Activated CD4-positive, alpha-beta T cell treated with anti-CD3 and anti-CD28 coated beads, Interleukin-2, Interleukin-6, amounts not matched to agents 100 ng/mL and 50 ng/mL, durations not matched to agents 16 hours and 8 hours (primary cell): Measurements from ENCODE around the gene INPP4A.
A peak's percentile ranks its signal among the peaks of the same experiment; 100 is the strongest.

Experiments used
- DNase-seq: peaks from one replicate; pipeline ENCODE4 v3.0.0-alpha.2; 2020

INPP4A gene

DNA sequence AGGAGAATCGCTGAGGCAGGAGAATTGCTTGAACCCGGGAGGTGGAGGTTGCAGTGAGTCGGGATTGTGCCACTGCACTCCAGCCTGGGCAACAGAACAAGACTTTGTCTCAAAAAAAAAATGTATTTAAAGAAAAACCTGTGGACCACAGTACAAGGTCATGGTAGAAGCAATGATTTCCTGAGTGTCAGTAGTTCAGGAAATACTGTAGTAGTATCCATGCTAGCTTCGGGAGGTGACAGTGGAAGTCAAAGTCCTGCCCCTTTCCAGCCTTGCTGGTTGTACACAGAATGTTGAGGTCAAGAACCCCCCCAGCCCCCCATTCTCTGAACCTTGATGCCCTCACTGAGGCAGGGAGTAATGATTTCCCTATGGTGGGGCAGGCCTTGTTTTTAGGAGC lies 56.6 kb downstream of the INPP4A start:
- no peak for DNase-seq

DNA sequence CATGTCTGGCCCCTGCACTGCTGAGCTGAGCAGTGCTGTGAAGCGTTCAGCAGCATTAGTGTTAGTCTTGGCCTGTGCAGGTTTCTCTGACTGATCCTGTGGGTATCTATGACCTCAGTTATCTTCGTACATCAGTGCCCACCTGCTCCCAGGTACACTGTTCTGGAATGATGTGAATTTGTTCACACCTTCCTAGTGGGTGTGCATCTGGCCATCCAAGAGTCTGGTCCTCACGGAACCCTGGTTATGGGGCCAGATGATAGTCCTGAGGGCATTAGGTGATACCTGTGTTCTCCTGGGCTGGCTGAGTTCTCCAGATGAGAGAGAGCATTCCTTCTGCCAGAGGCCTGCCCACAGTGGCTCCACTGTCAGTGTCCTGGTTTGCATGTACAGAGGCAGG lies 57.2 kb downstream of the INPP4A start:
- no peak for DNase-seq

DNA sequence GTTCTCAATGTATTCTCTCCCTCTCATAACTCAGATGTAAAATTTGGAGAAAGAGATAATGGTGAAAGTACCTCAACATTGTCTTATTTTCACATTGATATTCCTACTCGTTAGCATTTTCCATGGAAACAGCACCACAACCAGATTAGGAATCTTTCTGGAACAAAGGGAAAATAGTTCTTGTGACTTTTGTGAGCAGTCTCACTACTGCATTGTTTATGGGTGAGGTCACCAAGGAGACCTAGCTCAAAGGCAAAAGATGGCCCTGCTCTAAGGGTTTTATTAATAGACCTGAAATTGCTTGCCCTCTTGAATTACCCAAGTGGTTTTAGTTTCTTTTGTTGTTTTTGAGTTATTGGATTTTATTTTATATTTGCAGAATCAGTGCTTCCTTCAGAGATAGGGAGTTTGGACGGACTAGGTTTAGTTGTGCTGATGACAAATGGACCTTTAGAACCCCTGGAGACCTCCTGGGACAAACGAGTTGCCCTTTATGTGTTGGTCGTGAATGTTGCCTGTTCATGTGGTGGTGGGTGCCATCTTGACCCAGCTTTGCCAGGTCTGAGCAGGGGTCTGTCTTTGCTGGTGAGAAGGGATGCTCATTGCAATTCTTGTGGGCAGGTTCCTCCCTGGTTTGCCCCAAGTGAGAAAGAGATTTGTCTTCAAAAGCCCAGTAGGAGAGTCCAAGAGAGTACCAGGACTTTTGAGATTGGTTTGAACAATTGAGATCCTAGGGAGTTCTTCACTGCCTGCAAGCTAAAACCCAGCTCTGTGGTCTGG lies 58.1 kb downstream of the INPP4A start:
- DNase-seq = no peak

DNA sequence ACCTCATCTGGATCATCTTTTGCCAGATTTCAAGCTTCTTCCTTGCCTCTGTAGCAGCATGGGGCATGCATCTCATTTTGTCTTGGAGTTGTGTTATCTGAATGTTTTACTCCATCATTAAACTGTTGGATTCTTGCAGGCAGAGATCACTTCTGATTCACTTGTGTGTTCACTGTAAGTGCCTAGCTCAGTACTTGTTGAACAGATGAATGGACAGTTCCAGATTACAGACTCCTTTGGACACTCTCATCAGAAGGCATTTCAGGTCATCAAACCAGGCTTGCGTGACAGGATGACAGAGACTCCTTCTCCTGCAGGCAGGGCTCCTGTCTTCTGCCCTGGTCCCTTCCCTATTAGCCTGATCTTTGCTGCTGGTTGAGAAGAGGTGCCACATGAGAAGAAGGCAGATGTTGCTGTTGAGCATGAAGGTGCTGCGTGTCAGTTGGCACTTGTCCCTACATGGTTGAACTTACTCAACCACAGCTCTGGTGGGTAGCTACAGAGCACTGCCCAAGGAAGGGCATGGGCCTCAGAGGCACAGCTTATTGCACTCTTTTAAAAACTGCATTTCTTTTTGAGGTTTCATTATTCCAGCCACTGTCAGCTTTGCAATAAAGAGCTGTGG lies 58.9 kb downstream of the INPP4A start:
- DNase-seq = no peak

DNA sequence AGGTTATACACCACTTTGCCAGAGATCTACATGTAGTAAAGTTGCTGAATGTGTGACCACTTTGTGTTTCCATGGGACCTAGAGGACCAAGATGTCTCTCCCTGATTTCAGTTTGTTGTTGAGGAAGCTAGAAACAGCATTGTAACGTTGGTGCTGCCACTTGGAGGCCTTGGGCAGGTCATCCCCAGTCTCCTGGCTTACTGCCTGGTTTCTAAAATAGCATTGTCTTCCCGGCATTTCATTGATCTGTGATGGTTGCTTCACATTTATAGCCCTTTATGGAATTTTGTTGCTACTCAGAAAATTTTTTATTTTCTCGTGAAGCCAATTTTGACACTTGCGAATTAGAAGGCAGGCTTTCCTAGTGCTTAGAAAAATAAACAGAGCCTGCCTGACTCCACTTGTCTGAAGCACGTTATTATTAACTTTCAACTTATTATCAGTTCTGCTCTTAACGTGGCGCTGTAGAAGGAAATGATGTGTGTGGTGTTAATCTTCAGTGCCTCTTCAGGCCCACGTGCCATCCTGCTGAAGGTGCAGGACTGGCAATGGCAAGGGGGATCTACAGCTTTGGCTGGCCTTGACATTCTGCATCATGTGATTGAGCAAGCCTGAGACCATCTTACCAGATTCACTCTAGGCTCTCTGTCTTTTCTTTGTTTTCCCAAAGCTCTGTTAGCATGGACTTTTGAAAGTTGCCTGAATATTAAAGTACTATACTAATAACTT lies 59.9 kb downstream of the INPP4A start:
- DNase-seq = no peak

DNA sequence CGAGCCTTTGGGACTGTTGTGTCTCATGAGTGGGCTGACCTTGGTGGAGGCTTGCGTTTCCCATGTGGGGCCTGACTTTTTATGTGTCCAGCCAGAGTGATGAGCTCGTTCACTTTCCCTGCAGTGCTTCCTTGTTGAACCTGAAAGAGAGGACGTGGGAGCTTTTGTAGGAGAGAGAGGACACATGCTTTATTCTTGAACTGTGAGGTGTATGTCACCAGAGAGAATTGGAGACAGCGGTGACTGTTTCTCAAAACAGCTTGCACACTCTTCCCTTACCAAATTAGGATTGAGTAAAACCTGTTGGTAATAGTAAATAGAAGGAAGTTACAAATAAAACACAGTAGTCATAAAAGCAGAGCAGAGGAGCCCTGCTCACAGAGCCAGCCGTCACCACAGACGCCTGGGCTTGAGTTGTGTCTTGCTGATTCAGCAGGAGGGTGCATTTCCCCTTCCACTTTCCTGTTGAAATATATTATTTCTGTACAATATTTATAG lies 60.7 kb downstream of the INPP4A start:
- no peak for DNase-seq

DNA sequence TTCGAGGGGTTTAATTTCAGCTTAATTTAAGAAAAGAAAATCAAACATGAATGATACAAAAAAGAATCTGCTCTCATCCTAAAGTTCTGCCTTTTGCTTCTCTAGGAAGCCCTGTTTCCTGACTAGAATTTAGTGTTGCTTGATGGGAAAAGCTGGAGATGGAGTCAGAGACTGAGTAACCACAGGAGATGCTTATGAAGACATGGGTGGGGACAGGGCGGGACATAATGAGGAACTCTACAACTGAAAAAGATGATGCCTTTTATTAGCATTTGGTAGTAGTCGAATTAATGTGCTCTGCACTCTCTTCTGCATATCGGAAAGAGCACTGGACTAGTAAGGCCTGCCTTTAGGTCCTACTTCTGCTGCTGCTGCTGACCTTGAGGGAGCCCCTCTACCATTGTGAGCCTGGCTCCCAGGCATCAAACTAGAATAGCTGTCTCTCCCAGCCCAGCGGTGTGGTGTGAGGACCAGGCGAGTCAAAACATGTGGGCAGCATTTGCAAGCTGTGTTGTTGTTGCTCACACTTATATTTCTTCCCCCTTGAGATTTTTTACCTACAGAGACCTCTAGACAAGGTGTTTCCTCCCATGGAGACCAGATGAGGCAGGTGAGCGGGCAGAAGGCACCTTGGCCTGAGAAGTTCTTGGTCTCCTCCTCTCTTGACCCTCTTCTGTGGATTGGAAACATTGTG lies 61.5 kb downstream of the INPP4A start:
- DNase-seq = no peak

DNA sequence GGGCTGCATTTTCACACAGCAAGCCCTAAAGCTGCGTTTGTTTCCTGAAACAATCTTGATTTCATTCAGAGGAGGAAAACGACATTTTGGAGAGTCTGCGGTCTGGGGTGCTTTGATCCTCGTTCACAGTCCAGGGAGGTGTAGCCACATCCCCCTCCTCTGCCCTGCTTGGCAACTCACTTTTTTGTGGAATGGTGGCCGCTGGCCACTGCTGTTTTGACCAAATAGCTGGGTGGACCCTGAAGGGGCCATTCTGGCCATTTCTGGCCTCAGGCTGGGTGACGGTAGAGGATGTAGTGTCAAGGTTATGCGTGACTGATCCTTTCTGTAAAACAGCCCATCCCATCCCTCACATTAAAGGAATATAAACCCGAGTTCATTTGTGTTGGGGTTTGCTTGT lies 62.2 kb downstream of the INPP4A start:
- no peak for DNase-seq

DNA sequence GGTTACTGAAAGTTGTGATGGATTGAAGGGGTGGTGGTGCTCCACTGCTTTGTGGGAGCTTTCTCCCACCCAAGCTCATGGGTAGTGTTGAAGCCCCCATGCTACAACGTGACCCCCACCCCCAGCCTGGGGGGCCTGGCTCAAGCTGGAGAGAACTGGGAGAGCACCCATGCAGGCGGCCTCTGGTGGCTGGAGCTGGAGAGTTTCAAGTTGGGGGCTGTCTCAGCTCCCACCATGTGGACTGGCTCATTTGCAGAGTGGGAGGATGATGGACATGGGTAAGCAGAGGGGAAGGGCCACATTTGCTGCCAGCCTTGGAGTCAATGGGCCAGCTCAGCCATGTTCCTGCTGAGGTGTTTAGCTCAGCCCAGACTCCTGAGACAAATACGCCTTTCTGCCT lies 62.8 kb downstream of the INPP4A start:
- DNase-seq = no peak

DNA sequence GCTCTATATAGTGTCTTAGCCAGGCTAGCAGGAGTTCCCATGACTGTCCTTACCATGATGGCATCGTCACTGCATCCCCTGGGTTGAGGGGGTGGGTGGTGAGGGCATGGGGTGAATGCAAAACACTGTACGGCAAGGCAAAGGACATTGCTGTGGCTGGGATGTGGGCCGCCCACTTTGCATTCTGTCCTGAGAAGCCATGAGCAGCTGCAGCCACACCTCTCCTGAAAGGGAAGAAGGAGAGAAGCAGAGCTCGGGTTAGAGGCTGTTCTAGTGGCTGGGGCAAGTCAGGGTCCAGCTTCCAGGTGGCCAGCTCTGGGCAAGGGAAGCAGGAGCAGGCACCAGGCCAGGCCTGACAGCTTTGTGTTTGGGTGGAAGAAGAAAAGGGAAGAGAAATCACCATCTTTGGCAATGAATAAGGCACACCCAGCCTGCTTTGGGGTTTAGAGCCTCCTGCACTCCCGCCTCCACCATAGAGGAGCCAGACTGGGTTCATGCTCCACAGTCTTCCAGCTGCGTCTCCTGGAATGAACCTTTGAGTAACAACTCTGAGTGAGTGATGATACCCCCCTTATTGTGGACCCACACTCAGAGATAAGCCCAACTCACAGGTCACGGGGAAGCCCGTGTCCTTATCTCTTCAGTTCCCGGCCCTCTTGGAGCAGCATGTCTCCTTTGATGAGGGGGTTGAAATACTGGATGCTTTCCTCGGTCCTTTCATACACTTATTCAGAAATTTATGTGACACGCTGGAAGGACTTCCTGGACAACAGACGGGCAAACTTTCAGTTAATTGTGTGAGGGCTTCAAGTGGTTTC lies 63.4 kb downstream of the INPP4A start:
- no peak for DNase-seq

DNA sequence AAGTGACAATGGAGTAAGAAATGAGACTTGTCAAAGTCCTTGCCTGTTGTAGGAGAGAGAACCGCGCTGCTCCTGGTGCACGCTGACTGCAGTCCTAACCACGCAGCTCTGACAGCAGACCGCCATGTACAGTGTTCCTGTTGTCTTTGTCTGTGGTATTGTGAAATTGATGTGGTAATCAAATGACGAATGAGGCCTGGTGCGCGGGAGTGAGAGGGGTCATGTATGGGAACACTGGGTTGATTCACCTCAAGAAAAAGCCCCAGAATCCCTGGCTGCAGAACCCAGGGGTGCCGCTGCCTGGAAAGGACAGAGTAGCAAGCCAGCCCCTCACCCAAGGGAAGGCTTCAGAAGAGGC lies 64.0 kb downstream of the INPP4A start:
- DNase-seq = peak; percentile 51

DNA sequence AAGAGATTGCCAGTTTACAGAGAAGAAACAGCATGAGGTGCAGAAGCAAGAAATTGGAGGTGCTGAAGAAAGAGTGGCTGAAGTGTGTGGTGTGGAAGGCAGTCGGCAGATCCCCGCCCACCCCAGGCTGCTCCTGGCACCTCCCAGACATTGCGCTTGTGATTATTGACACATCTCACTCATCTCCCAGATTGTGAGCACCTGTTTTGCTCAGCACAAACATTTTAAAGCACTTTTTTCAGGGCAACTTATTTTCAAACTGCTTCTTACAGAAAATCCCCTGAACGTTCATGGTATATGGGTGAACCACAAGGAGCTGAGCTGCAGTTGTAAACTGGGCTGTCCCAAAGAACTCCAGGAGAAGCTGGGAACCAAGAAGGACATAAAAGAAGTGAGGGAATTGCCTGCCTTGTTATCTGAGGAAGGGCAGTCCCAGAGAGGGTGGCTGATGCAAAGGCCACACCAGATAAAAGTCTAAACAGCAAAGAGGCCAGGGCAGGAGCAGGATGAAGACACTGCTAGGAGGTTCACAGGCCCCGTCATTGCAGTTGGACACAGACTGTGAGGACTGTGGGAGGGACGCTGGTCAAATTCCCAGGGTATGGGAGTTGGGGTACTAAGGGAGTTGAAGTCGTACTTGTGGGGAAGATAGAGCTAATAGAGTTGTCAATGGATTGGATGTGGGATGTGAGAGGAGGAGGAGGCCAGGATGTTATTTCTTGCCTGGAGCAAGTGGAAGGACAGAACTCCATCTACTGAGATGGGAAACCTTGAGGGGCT lies 65.1 kb downstream of the INPP4A start:
- no peak for DNase-seq

DNA sequence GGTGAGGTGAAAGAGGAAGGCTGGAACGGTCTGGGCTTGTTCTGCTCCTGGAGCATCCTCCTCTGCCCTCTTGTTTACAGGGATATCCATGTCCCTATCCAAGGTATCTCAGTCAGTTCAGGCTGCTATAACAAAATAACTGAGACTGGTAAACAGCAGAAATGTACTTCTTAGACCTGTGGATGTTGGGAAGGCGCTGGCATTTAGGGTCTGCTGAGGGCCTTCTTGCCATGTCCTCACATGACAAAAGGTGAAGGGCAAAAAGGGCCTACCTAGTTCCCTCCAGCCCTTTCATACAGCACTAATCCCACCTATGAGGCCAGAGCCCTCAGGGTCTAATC lies 65.6 kb downstream of the INPP4A start:
- no peak for DNase-seq

DNA sequence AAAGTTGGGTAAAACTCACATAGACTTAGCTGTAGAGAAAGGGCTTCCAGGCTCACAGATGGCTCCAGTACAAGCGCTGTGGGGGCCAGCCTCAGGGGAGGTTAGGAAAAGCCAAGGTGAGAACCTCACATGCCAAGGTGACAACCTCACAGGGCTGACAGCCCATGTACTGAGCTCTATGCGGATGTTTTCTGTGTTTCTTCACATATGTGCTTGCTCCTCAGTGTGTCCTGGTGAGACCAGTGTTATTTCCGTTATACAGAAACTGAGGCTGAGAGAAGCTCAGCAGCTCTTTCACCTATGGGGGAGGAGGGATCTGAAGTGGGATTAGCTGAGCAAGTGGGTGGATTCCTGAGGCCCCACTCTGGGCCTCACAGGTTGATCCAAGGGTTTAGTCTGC lies 67.3 kb downstream of the INPP4A start:
- DNase-seq = no peak

DNA sequence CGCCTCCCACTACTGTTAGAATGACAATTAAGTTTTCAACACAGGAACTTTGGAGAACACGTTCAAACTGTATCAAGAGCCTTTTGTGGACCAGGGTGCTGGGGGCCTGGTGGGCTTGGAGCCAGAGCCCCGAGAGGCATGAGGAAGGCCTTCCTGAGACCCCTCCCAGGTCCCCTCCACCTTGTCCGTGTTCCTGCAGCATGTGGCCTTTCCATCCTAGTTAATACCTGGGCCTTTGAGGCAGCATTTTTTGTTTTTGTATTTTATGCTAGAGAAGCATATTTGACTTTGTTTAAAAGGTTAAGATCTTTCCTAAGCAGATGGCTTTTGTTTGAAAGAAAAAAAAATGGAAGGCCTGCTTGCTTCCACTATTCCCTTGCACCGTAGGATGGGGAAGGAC lies 68.0 kb downstream of the INPP4A start:
- no peak for DNase-seq

DNA sequence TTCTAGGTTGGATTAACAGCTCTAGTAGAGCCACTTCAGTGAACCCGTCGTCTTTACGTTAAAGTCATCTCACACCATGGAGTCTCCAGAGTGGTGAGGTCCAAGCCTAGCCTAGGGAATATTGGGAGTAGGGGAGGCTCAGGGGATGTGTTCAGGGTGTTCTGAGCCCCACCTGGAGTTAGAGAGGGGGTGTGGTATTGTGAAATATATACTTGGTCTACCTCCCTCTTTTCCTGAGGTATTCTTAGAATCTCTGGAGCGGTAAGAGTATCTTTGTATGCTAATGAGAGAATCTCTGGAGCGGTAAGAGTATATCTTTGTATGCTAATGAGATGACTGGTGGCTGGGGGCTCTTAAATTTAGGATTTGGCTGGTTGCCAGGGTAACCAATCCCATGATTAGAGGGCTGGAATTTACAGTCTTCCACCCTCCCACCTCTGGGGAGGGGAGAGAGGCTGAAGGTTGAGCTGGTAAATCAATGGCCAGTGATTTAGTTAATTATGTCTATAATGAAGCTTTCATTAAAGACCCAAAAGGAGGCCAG lies 69.5 kb downstream of the INPP4A start:
- DNase-seq = no peak

DNA sequence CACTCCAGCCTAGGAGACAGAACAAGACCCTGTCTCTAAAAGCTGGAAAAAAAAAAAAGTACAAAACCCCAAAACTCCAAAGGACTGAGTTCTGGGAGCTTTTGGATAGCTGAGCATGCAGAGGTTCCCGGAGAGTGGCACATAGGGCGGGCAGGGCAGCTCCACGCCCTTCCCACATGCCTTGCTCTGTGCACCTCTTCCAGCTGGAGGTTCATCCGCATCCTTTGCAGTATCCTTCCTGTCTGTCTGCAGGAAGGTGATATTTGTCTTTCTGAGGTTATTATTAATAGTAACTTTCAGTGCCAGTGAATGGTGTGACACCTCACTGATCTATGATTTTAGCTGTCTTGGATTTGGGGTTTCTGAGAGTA lies 70.2 kb downstream of the INPP4A start:
- no peak for DNase-seq

DNA sequence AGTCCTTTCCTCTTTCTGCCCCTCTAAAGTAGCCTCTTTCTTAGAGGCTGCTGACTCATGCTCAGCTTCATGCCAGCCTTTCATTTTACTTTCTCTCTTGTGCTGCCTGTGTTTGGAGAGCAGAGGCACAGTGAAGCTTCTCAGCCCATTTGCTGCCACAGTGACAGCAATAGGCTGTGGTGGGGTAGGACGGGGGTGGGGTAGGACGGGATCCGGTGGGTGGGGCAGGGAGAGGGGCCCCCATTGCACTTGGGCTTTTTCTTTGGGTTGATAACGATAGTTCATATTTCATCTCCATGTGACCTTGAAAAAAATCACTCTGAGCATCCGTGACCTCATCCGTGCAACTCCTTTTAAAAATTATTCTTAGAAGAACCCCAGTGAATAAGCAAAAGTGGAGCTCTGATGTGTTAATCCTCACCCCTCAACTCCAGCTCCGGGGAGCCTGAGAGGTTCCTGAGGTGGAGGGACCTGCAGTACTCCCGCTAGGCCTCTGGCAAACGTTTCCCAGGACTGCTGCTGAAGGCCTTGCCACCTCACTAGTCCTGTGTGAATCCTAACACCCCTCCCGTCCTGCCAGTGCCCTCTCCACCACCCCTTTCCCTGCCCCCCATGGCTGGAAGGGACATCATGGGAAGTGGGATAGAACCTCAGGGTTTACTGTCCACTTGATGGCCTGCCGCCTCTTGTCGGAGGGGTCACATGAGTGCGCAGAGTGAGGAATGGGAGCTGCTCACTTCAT lies 70.8 kb downstream of the INPP4A start:
- peak; percentile 46 for DNase-seq

DNA sequence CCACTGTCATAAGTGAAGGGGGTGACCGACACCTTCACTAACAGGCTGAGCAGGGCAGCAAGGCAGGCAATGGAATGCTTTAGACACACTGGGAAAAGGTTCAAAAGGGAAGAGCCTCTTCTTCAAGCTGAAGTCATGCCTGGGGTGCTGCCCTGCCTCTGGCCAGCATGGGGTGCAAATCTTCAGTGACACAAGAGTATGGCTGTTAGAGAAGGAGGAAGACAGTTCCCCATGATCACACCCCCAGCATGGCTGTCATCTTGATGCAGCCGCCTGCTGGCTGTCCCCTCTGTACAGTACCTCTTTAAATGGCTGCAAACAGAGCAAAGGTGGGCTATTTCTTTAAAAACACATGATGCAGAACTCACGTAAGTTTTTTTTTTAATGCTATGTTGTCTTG lies 71.9 kb downstream of the INPP4A start:
- no peak for DNase-seq

DNA sequence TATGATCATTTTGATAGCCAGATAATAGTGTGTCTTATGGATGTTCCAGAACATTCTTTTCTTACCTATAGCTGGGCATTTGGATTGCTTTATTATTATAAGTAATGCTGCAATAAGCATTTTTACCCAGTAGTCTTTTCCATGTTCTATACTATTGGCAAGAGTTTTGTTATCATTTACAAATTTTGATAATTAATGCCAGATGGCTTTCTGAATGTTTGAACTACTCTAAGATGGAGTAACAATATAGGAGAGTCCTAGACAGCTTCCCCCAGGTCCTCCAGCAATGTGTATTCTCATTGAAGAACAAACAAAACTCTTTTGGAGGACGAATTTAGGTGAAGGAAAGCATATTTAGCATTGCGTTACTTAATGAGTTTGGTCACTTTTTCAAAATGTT lies 73.0 kb downstream of the INPP4A start:
- DNase-seq = no peak

DNA sequence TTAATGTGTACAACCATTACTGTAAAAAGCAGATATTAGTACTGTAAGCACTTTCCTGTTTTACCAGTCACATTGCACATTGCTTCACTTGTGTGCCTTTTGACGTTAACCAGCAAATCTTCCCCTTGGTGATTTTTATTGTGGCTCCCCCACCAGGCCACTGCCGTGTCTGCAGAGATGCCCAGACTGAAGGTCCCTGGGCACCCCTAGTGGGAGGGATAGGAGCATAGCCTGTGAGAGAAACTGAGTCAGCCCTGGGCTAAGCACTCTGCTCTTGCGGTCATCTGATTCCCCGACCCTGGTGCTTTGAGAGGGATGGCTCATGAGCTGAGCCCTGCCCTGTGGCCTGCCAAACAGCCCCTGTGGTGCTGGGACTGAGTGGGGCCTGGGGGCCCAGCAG lies 73.4 kb downstream of the INPP4A start:
- peak; percentile 63 for DNase-seq
